ENCODE measurements around the gene PPP1R26. TPM values are rescaled to one million over a fixed set of nuclear protein-coding genes. Genes with fewer than 3 reads are reported as not detected.

The PPP1R26 gene
- total and polyA plus RNA-seq, 9 of the 15 experiments (the other 6 are each of a cell fraction or from before 2014, with no cell fraction given), result 0.77 to 26.8 (median 9.3) TPM

DNA sequence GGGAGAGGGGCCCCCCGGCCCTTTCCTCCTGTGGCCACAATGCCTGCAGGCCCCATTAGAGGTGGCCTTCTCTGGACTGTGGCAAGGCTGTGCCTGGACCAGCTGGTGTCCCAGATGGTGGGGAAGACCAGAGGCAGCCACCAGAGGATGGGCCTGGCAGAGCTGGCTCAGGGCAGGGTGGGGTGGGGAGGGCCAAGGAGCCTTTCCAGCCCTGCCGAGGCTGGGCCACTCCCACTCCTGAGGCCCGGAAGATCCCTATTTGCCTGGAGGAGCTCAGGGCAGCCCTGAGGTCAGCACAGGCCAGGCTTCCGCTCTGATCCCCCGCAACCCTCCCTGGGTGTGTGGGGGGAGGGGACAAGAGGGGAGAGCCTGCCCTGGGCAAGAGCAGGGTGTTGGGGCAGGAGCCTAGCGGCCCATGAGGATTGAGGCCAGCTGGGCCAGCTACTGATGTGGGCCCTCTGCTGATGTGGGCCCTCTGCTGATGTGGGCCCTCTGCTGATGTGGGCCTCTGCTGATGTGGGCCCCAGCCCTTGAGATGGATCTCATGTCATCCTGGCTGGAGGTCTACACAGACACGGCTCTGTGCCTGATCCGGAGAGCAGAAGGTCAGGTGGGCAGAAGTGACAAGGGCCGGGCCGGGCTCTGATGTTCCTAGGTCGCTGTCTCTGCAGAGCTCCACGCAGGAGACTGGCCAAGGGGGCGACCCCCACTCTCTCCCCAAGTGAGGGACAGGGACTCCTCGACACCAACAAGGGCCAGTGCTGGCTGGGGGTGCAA lies 26.9 kb downstream of the PPP1R26 start (continued):
- TF ChIP-seq, protein P1, sequence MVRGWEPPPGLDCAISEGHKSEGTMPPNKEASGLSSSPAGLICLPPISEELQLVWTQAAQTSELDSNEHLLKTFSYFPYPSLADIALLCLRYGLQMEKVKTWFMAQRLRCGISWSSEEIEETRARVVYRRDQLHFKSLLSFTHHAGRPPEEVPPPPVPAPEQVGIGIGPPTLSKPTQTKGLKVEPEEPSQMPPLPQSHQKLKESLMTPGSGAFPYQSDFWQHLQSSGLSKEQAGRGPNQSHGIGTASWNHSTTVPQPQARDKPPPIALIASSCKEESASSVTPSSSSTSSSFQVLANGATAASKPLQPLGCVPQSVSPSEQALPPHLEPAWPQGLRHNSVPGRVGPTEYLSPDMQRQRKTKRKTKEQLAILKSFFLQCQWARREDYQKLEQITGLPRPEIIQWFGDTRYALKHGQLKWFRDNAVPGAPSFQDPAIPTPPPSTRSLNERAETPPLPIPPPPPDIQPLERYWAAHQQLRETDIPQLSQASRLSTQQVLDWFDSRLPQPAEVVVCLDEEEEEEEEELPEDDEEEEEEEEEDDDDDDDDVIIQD (CRISPR knock-in tag; IDR thresholded peaks at IDR 0.05), result no peak
- TF ChIP-seq, protein P2, sequence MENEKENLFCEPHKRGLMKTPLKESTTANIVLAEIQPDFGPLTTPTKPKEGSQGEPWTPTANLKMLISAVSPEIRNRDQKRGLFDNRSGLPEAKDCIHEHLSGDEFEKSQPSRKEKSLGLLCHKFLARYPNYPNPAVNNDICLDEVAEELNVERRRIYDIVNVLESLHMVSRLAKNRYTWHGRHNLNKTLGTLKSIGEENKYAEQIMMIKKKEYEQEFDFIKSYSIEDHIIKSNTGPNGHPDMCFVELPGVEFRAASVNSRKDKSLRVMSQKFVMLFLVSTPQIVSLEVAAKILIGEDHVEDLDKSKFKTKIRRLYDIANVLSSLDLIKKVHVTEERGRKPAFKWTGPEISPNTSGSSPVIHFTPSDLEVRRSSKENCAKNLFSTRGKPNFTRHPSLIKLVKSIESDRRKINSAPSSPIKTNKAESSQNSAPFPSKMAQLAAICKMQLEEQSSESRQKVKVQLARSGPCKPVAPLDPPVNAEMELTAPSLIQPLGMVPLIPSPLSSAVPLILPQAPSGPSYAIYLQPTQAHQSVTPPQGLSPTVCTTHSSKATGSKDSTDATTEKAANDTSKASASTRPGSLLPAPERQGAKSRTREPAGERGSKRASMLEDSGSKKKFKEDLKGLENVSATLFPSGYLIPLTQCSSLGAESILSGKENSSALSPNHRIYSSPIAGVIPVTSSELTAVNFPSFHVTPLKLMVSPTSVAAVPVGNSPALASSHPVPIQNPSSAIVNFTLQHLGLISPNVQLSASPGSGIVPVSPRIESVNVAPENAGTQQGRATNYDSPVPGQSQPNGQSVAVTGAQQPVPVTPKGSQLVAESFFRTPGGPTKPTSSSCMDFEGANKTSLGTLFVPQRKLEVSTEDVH (IDR thresholded peaks at IDR 0.05; ENCODE audit: low read depth, partially characterized antibody), result no peak
- peak; percentile 53 for TF ChIP-seq PHF20 (IDR thresholded peaks at IDR 0.05; ENCODE audit: partially characterized antibody)
- TF ChIP-seq, protein P3, sequence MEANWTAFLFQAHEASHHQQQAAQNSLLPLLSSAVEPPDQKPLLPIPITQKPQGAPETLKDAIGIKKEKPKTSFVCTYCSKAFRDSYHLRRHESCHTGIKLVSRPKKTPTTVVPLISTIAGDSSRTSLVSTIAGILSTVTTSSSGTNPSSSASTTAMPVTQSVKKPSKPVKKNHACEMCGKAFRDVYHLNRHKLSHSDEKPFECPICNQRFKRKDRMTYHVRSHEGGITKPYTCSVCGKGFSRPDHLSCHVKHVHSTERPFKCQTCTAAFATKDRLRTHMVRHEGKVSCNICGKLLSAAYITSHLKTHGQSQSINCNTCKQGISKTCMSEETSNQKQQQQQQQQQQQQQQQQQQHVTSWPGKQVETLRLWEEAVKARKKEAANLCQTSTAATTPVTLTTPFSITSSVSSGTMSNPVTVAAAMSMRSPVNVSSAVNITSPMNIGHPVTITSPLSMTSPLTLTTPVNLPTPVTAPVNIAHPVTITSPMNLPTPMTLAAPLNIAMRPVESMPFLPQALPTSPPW (CRISPR knock-in tag; IDR thresholded peaks at IDR 0.05), result peak; percentile 92
- 0 out of 2 replicates have a peak, but pooled peaks have one; percentile 31 for TF ChIP-seq TOE1 (IDR thresholded peaks at IDR 0.05; ENCODE audit: borderline replicate concordance)
- no peak for TF ChIP-seq TOE1 (CRISPR knock-in tag; IDR thresholded peaks at IDR 0.05; ENCODE audit: borderline replicate concordance, low read depth)
- no peak for TF ChIP-seq ZNF24 (IDR thresholded peaks at IDR 0.05)
- no peak for TF ChIP-seq TSC22D4 (tag; IDR thresholded peaks at IDR 0.05)
- no peak for TF ChIP-seq SRSF3 (IDR thresholded peaks at IDR 0.05; ENCODE audit: insufficient read depth, low read length)
- no peak for TF ChIP-seq ZFPM2 (CRISPR knock-in tag; IDR thresholded peaks at IDR 0.05)
- TF ChIP-seq ZBTB17 (CRISPR knock-in tag; IDR thresholded peaks at IDR 0.05), result no peak
- no peak for TF ChIP-seq HOXB6 (CRISPR knock-in tag; IDR thresholded peaks at IDR 0.05; ENCODE audit: borderline replicate concordance)
- TF ChIP-seq L3MBTL2 (IDR thresholded peaks at IDR 0.05), result no peak; the same call in none of the 2 replicates
- TF ChIP-seq, protein P4, sequence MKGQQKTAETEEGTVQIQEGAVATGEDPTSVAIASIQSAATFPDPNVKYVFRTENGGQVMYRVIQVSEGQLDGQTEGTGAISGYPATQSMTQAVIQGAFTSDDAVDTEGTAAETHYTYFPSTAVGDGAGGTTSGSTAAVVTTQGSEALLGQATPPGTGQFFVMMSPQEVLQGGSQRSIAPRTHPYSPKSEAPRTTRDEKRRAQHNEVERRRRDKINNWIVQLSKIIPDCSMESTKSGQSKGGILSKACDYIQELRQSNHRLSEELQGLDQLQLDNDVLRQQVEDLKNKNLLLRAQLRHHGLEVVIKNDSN (CRISPR knock-in tag; IDR thresholded peaks at IDR 0.05), result no peak
- no peak for TF ChIP-seq CEBPG (CRISPR knock-in tag; IDR thresholded peaks at IDR 0.05)
- no peak for TF ChIP-seq CEBPG (tag; conservative IDR thresholded peaks at IDR 0.05 in 1 of 2, IDR thresholded peaks at IDR 0.05 in 1 of 2)
- TF ChIP-seq HDAC1 (IDR thresholded peaks at IDR 0.05), result no peak
- TF ChIP-seq CBX2 (IDR thresholded peaks at IDR 0.05; ENCODE audit: insufficient read depth, low read length, poor library complexity, severe bottlenecking), result no peak
- TF ChIP-seq CCNT2 (IDR thresholded peaks at IDR 0.05; ENCODE audit: borderline replicate concordance, extremely low read depth, insufficient read length, low read depth, low read length), result no peak
- 0 out of 4 replicates have a peak, but pooled peaks of 1 of the 2 experiments have one; percentile 23 for TF ChIP-seq RAD21 (CRISPR knock-in tag; conservative IDR thresholded peaks at IDR 0.05 in 1 of 2, IDR thresholded peaks at IDR 0.05 in 1 of 2)
- TF ChIP-seq CXXC5 (CRISPR knock-in tag; IDR thresholded peaks at IDR 0.05), result peak; percentile 37; the same call in 1 of the 2 replicates

Measured in K562 (cell line).